ENCODE results near the gene UBTD1.

- TF ChIP-seq POLR2A (IDR thresholded peaks at IDR 0.05) (no peak), CTCF (IDR thresholded peaks at IDR 0.05) (no peak)
Measured at GRCh38 chr10:97525086-97525485, 26.4 kb downstream of the UBTD1 start.

Data from Peyer's patch (tissue), 4 donors.